Gastrocnemius medialis (tissue), 4 donors: ENCODE data around the gene STK4.

Experiments
- CTCF ChIP-seq, 5 experiments: fragments of 450-650 bp in 3 of 5; fragments of 200-600 bp in 2 of 5; sonication (generic) in 2 of 5; IDR thresholded peaks in 4 of 5; conservative IDR thresholded peaks in 1 of 5; 1 replicate in 4 of 5; 2 replicates in 1 of 5; pipeline ENCODE4 v1.5.1; 2016 to 2019; ENCODE audit warnings: antibody characterized with exemption in 5 of 5, mild to moderate bottlenecking in 3 of 5, moderate library complexity in 3 of 5
- POLR2A ChIP-seq, 2 donors: fragments of 450-650 bp; IDR thresholded peaks; one replicate each; pipeline ENCODE4 v1.6.1; 2017; ENCODE audit warnings: antibody characterized with exemption in 2 of 2, mild to moderate bottlenecking in 2 of 2, moderate library complexity in 2 of 2

- TF ChIP-seq CTCF (IDR thresholded peaks at IDR 0.05 in 4 of 5, conservative IDR thresholded peaks at IDR 0.05 in 1 of 5) = no peak
- TF ChIP-seq POLR2A (IDR thresholded peaks at IDR 0.05) = no peak
Measured at GRCh38 chr20:45066372-45066771, 100.1 kb downstream of the STK4 start.
